ACC112 (cell line): Measurements from ENCODE around the gene UBAP1.
"Not testable (repeated sequence)": the region's sequence is repeated elsewhere in the genome, so short reads cannot be mapped to it uniquely, and the experiment has no call there.

ENCODE experiments used
- H2AFZ ChIP-seq: fragments of 200-600 bp; sonication (generic); one replicate; pipeline ENCODE4 v1.6.0; 2017; ENCODE audit warnings: antibody characterized with exemption, low read length; ENCODE audit not compliant: unreplicated experiment
- H3K27ac ChIP-seq: fragments of 200-600 bp; sonication (generic); 2 replicates; pipeline ENCODE4 v1.5.1; 2014; ENCODE audit warnings: low read depth, mild to moderate bottlenecking, antibody characterized with exemption, low read length, moderate library complexity
- H3K27me3 ChIP-seq: fragments of 200-600 bp; sonication (generic); 2 replicates; pipeline ENCODE4 v1.6.1; 2014; ENCODE audit warnings: mild to moderate bottlenecking, antibody characterized with exemption, low read length, moderate library complexity, mixed read lengths; ENCODE audit not compliant: insufficient read depth
- H3K36me3 ChIP-seq: fragments of 200-600 bp; sonication (generic); 2 replicates; pipeline ENCODE4 v1.6.1; 2016; ENCODE audit warnings: mild to moderate bottlenecking, antibody characterized with exemption, low read length, moderate library complexity, mixed read lengths; ENCODE audit not compliant: insufficient read depth
- H3K4me1 ChIP-seq: fragments of 200-600 bp; sonication (generic); one replicate; pipeline ENCODE4 v1.6.1; 2016; ENCODE audit warnings: low read length, mixed read lengths; ENCODE audit not compliant: insufficient read depth, unreplicated experiment, control insufficient read depth
- H3K4me3 ChIP-seq: fragments of 200-600 bp; sonication (generic); 2 replicates; pipeline ENCODE4 v1.5.1; 2014; ENCODE audit warnings: mild to moderate bottlenecking, low read depth, low read length
- H3K79me2 ChIP-seq: fragments of 200-600 bp; sonication (generic); one replicate; pipeline ENCODE4 v1.6.0; 2016; ENCODE audit warnings: low read length; ENCODE audit not compliant: control insufficient read depth, unreplicated experiment, insufficient read depth

Gene UBAP1

GRCh38 chr9:34203992-34204635, 25.3 kb downstream of the UBAP1 start:
- no peak overlapping the region for H2AFZ ChIP-seq
- peaks cover 19% of the 10 kb centered on the region for H3K4me1 ChIP-seq
- H3K27me3 ChIP-seq, result no peaks in the 10 kb centered on the region
- peak overlapping the region; percentile 26; the same call in 1 of the 2 replicates for H3K4me3 ChIP-seq
- H3K79me2 ChIP-seq, result peaks cover 76% of the 10 kb centered on the region
- H3K36me3 ChIP-seq, result 0 out of 2 replicates have a peak, but pooled peaks cover 3% of the 10 kb centered on the region
- peak overlapping the region; percentile 75 for H3K27ac ChIP-seq

- Histone ChIP-seq H2AFZ (no peak overlapping the region), H3K4me1 (peaks cover 19% of the 10 kb centered on the region), H3K4me3 (no peak overlapping the region), H3K36me3 (0 out of 2 replicates have a peak, but pooled peaks cover 3% of the 10 kb centered on the region), H3K27me3 (no peaks in the 10 kb centered on the region), H3K27ac (no peak overlapping the region), H3K79me2 (peaks cover 77% of the 10 kb centered on the region)
Observed at GRCh38 chr9:34205102-34205501, 26.3 kb downstream of the UBAP1 start.

- Histone ChIP-seq H3K4me1 (peaks cover 19% of the 10 kb centered on the region), H3K36me3 (0 out of 2 replicates have a peak, but pooled peaks cover 3% of the 10 kb centered on the region), H2AFZ (no peak overlapping the region), H3K27me3 (no peaks in the 10 kb centered on the region), H3K79me2 (peaks cover 73% of the 10 kb centered on the region), H3K4me3 (no peak overlapping the region), H3K27ac (no peak overlapping the region)
Observed at GRCh38 chr9:34206561-34206960, 27.7 kb downstream of the UBAP1 start.

GRCh38 chr9:34211395-34211794, 32.6 kb downstream of the UBAP1 start:
- no peaks in the 10 kb centered on the region for H3K27me3 ChIP-seq
- H3K79me2 ChIP-seq, result peaks cover 42% of the 10 kb centered on the region
- H3K27ac ChIP-seq, result no peak overlapping the region
- no peak overlapping the region for H2AFZ ChIP-seq
- H3K4me1 ChIP-seq, result no peaks in the 10 kb centered on the region
- H3K36me3 ChIP-seq, result 0 out of 2 replicates have a peak, but pooled peaks cover 3% of the 10 kb centered on the region
- no peak overlapping the region for H3K4me3 ChIP-seq

- not testable (repeated sequence) for H3K4me3 ChIP-seq, H2AFZ ChIP-seq, H3K27ac ChIP-seq, H3K4me1 ChIP-seq, H3K27me3 ChIP-seq, H3K36me3 ChIP-seq
- H3K79me2 ChIP-seq, result peaks cover 24% of the 10 kb centered on the region
Observed at GRCh38 chr9:34214354-34215000, 35.6 kb downstream of the UBAP1 start.

- Histone ChIP-seq H3K27me3 (no peaks in the 10 kb centered on the region), H3K4me3 (no peak overlapping the region), H3K79me2 (peaks cover 15% of the 10 kb centered on the region), H3K4me1 (peaks cover 4% of the 10 kb centered on the region), H3K36me3 (no peaks in the 10 kb centered on the region), H3K27ac (no peak overlapping the region), H2AFZ (no peak overlapping the region)
Observed at GRCh38 chr9:34216325-34216724, 37.5 kb downstream of the UBAP1 start.

- H3K4me1 ChIP-seq, H2AFZ ChIP-seq, H3K27me3 ChIP-seq, H3K4me3 ChIP-seq, H3K36me3 ChIP-seq, H3K27ac ChIP-seq: not testable (repeated sequence)
- H3K79me2 ChIP-seq, result peaks cover 12% of the 10 kb centered on the region
Observed at GRCh38 chr9:34217015-34217414, 38.2 kb downstream of the UBAP1 start.

GRCh38 chr9:34218446-34218845, 39.6 kb downstream of the UBAP1 start:
- Histone ChIP-seq H3K27me3 (no peaks in the 10 kb centered on the region), H3K36me3 (no peaks in the 10 kb centered on the region), H2AFZ (no peak overlapping the region), H3K79me2 (peaks cover 19% of the 10 kb centered on the region), H3K4me3 (no peak overlapping the region), H3K27ac (no peak overlapping the region), H3K4me1 (peaks cover 7% of the 10 kb centered on the region)

- 0 out of 2 replicates have a peak, but pooled peaks cover 3% of the 10 kb centered on the region for H3K36me3 ChIP-seq
- no peak overlapping the region for H3K4me3 ChIP-seq
- no peak overlapping the region for H3K27ac ChIP-seq
- H3K4me1 ChIP-seq, result peaks cover 7% of the 10 kb centered on the region
- no peaks in the 10 kb centered on the region for H3K27me3 ChIP-seq
- H2AFZ ChIP-seq, result no peak overlapping the region
- H3K79me2 ChIP-seq, result peaks cover 15% of the 10 kb centered on the region
Observed at GRCh38 chr9:34219421-34219820, 40.6 kb downstream of the UBAP1 start.

- Histone ChIP-seq H2AFZ (no peak overlapping the region), H3K27me3 (no peaks in the 10 kb centered on the region), H3K36me3 (0 out of 2 replicates have a peak, but pooled peaks cover 6% of the 10 kb centered on the region), H3K79me2 (peaks cover 17% of the 10 kb centered on the region), H3K27ac (no peak overlapping the region), H3K4me1 (peaks cover 7% of the 10 kb centered on the region), H3K4me3 (no peak overlapping the region)
Observed at GRCh38 chr9:34220218-34220617, 41.4 kb downstream of the UBAP1 start.

GRCh38 chr9:34224349-34224748, 45.5 kb downstream of the UBAP1 start:
- Histone ChIP-seq H3K4me3 (no peak overlapping the region), H2AFZ (no peak overlapping the region), H3K4me1 (peaks cover 7% of the 10 kb centered on the region), H3K79me2 (peaks cover 32% of the 10 kb centered on the region), H3K27me3 (no peaks in the 10 kb centered on the region), H3K36me3 (peaks cover 10% of the 10 kb centered on the region; the same call in 1 of the 2 replicates), H3K27ac (no peak overlapping the region)
